K562 (cell line): ENCODE data around the gene TSPAN18.

ENCODE experiments used
- CCAR2 ChIP-seq: fragments of 200-400 bp; formaldehyde crosslinking; IDR thresholded peaks from 2 replicates; pipeline ENCODE4 v1.6.1; 2017; ENCODE audit warnings: mild to moderate bottlenecking, low read depth, low read length
- RBFOX2 ChIP-seq: fragments of 200-400 bp; formaldehyde crosslinking; IDR thresholded peaks from 2 replicates; pipeline ENCODE4 v1.6.1; 2017; ENCODE audit warnings: low read depth, mild to moderate bottlenecking, low read length, moderate library complexity
- SMC3 ChIP-seq: conservative IDR thresholded peaks from 2 replicates; pipeline ENCODE4 v1.6.1; 2011; ENCODE audit warnings: low read depth, low read length, improper control_type of control experiment; ENCODE audit not compliant: insufficient read depth
- TGIF2 ChIP-seq: sonication (generic); formaldehyde crosslinking; IDR thresholded peaks from 2 replicates; pipeline ENCODE4 v1.8.1; 2022; ENCODE audit warnings: mild to moderate bottlenecking, missing genetic modification reagents, moderate library complexity
- TF ChIP-seq, protein P1 (sequence below): sonication (generic); formaldehyde crosslinking; IDR thresholded peaks from 2 replicates; pipeline ENCODE4 v1.8.1; 2022; ENCODE audit warnings: missing genetic modification reagents

DNA sequence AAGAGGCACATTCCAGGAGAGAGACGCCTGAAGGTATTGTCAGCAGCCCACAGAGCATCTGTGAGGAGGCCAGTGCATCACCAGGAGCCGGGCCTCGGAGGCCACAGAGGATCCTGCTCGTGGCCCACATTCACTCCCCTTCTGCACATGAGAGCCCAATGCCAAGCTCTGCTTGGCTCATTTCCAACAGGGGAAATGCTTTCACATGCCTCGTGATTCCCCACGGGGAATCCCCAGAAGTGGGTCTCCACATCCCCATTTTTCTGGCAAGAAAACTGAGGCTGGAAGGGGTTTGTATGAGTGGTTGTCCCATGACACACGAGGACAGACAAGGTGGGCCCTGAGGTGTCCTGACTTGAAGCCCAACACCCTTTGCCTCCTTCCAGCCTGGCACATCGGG lies 189.6 kb downstream of the TSPAN18 start:
- TF ChIP-seq TGIF2 (CRISPR knock-in tag) (no peak), RBFOX2 (no peak), SMC3 (no peak), CCAR2 (no peak)
- TF ChIP-seq, protein P1, sequence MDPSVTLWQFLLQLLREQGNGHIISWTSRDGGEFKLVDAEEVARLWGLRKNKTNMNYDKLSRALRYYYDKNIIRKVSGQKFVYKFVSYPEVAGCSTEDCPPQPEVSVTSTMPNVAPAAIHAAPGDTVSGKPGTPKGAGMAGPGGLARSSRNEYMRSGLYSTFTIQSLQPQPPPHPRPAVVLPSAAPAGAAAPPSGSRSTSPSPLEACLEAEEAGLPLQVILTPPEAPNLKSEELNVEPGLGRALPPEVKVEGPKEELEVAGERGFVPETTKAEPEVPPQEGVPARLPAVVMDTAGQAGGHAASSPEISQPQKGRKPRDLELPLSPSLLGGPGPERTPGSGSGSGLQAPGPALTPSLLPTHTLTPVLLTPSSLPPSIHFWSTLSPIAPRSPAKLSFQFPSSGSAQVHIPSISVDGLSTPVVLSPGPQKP (CRISPR knock-in tag) = no peak
